ENCODE measurements around the gene AREL1. TPM values are rescaled to one million over a fixed set of nuclear protein-coding genes. Genes with fewer than 3 reads are reported as not detected.
"Not testable (repeated sequence)": the region's sequence is repeated elsewhere in the genome, so short reads cannot be mapped to it uniquely, and the experiment has no call there.

AREL1 gene, protein sequence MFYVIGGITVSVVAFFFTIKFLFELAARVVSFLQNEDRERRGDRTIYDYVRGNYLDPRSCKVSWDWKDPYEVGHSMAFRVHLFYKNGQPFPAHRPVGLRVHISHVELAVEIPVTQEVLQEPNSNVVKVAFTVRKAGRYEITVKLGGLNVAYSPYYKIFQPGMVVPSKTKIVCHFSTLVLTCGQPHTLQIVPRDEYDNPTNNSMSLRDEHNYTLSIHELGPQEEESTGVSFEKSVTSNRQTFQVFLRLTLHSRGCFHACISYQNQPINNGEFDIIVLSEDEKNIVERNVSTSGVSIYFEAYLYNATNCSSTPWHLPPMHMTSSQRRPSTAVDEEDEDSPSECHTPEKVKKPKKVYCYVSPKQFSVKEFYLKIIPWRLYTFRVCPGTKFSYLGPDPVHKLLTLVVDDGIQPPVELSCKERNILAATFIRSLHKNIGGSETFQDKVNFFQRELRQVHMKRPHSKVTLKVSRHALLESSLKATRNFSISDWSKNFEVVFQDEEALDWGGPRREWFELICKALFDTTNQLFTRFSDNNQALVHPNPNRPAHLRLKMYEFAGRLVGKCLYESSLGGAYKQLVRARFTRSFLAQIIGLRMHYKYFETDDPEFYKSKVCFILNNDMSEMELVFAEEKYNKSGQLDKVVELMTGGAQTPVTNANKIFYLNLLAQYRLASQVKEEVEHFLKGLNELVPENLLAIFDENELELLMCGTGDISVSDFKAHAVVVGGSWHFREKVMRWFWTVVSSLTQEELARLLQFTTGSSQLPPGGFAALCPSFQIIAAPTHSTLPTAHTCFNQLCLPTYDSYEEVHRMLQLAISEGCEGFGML
- total RNA-seq = 10 to 100 TPM; 33.8 to 95.6 (median 65.1) TPM

DNA sequence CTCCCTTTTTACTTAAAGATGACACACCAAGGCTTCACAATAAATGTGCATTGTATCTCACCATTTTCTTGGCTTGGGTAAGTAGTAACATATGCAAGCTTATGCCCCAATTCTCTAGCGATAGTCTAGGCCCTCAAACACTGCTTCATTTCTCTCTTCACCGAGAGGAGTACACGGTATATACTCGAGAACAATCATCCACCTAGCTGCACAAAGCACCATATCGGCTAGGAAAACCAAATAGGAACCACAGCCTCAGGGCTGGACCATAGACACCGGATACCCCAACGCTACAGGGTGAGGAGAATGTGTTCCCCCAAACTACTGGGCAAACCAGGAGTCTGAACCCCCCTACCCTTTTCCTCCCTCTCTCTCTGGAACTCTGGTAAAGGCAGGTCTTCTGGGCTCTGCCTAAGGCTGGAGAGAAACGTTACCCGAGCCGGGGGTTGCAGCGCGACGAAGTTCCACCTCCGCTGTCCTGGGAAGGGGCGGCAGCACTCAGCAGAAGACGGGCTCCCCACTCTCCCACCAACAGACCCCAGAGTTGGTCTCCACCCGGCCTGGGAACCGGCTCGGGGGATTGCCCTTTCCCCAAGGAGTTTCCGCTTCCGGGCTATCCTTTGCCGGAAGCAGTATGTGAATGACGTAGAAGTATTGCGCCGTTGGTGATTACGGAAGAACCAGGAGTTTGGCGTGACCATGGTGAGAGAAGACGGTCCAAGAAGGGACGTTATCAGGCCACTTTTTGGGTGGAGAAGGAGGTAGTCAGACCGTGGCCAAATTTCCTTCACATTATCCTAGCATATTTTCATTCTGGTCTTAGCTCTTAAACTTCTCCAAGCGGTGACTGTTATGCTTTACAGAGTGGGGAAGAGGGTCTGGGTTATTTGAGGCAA is at the start of gene AREL1, which contains the start of gene FCF1:
Gene AREL1 (minus strand): TSS at position 582 of the 896 bp plus-strand sequence. CDS start 27,465 bp downstream, outside the sequence.
Gene FCF1 (plus strand): TSS at position 646 of the 896 bp plus-strand sequence. CDS start 54 bp downstream, at position 700.
- DNase-seq = peak; percentile 71 to 92 (median 82)
- peak within 1 kb of the TSS; percentile 78 to 86 (median 82) for H3K27ac ChIP-seq
- no peaks in the 10 kb centered on the region for H3K27me3 ChIP-seq
- peak within 1 kb of the TSS; percentile 66 to 90 (median 78) for H3K4me3 ChIP-seq
- peaks cover 0 to 23% (median 0%) of the 10 kb centered on the region in 3 donors for H3K36me3 ChIP-seq
- no peaks in the 10 kb centered on the region for H3K9me3 ChIP-seq
- TF ChIP-seq, protein P1, sequence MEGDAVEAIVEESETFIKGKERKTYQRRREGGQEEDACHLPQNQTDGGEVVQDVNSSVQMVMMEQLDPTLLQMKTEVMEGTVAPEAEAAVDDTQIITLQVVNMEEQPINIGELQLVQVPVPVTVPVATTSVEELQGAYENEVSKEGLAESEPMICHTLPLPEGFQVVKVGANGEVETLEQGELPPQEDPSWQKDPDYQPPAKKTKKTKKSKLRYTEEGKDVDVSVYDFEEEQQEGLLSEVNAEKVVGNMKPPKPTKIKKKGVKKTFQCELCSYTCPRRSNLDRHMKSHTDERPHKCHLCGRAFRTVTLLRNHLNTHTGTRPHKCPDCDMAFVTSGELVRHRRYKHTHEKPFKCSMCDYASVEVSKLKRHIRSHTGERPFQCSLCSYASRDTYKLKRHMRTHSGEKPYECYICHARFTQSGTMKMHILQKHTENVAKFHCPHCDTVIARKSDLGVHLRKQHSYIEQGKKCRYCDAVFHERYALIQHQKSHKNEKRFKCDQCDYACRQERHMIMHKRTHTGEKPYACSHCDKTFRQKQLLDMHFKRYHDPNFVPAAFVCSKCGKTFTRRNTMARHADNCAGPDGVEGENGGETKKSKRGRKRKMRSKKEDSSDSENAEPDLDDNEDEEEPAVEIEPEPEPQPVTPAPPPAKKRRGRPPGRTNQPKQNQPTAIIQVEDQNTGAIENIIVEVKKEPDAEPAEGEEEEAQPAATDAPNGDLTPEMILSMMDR (IDR thresholded peaks at IDR 0.05) = peak in 1 of 6 experiments; percentile 16
- TF ChIP-seq POLR2A (IDR thresholded peaks at IDR 0.05) = peak; percentile 69 to 73
- peaks cover 0 to 29% (median 0%) of the 10 kb centered on the region in 4 donors for H3K4me1 ChIP-seq

DNA sequence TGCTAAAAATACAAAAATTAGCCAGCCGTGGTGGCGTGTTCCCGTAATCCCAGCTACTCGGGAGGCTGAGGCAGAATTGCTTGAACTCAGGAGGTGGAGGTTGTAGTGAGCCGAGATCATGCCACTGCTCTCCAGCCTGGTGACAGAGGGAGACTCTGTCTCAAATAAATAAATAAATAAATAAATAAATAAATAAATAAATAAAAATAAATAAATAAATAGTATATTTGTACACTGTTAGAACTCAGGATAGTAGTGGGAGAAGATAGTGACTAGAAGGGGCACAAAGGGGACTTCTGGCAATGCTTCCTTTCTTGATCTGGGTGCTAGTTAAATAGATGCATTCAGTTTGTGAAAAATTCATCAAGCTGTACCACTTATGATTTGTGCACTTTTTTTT is 45.6 kb upstream of the AREL1 start:
- not testable (repeated sequence) for H3K36me3 ChIP-seq, H3K4me3 ChIP-seq, H3K27me3 ChIP-seq, H3K27ac ChIP-seq, DNase-seq, H3K4me1 ChIP-seq, H3K9me3 ChIP-seq

DNA sequence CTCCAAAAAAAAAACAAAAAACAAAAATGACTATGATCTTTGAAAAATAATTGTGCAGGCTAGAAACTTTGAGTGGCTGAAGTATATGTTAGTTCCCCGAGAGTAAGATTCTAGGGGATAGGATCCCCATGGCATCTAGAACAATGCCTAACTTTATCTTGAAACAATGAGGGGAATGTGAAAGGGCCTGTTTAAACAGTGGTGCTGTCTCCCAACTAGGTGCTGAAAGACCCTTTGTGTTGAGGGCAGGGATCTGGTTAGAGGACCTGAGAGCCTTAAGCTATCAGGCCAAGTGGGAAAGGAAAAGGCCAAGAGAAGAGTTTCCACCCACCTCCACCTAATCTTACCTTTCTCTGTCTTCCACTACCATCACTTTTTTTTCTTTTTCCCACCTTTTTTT is 43.4 kb upstream of the AREL1 start:
- no peaks in the 10 kb centered on the region for H3K27me3 ChIP-seq
- H3K4me1 ChIP-seq = no peaks in the 10 kb centered on the region
- H3K4me3 ChIP-seq = no peak overlapping the region
- no peaks in the 10 kb centered on the region for H3K36me3 ChIP-seq
- no peak for DNase-seq
- no peak overlapping the region for H3K27ac ChIP-seq
- no peak for TF ChIP-seq POLR2A (IDR thresholded peaks at IDR 0.05)
- TF ChIP-seq, protein P1 (IDR thresholded peaks at IDR 0.05) = no peak
- H3K9me3 ChIP-seq = no peaks in the 10 kb centered on the region

DNA sequence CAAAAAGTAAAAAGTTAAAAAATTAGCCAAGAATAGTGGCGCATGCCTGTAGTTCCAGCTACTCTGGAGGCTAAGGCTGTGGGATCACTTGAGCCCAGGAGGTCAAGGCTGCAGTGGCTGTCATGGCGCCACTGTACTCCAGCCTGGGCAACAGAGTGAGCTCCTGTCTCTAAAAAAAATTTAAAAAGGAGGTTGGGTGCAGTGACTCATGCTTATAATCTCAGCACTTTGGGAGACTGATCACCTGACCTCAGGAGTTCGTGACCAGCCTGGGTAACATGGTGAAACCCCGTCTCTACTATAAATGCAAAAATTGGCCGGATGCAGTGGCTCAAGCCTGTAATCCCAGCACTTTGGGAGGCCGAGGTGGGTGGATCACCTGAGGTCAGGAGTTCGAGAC is 42.0 kb upstream of the AREL1 start:
- Histone ChIP-seq H3K36me3 (no peaks in the 10 kb centered on the region), H3K9me3 (no peaks in the 10 kb centered on the region), H3K4me3 (no peak overlapping the region), H3K27ac (no peak overlapping the region), H3K4me1 (no peaks in the 10 kb centered on the region), H3K27me3 (no peaks in the 10 kb centered on the region)
- no peak for DNase-seq
- TF ChIP-seq POLR2A (IDR thresholded peaks at IDR 0.05) = no peak
- TF ChIP-seq, protein P1 (IDR thresholded peaks at IDR 0.05) = no peak

DNA sequence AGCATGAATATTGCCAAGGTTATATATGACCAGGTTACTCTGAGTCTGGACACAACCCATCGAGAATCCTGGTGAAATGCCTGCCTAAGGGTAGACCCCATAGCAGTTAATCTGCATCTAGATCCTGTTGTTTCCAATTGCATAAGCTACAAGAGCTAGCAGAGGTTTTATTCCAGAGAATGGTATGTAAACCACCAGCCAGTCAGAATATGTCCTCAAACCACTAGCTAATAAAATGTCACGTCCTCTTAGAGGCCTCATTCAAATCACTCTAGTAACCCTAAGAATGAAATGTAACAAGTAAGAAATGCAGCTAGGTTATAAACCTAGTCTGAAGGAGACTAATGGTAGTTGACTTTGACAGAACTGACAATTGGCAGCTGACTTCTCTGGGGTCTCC is 41.3 kb upstream of the AREL1 start:
- TF ChIP-seq, protein P1 (IDR thresholded peaks at IDR 0.05) = no peak
- TF ChIP-seq POLR2A (IDR thresholded peaks at IDR 0.05) = no peak
- Histone ChIP-seq H3K9me3 (no peaks in the 10 kb centered on the region), H3K4me3 (no peak overlapping the region), H3K27ac (no peak overlapping the region), H3K4me1 (no peaks in the 10 kb centered on the region), H3K27me3 (no peaks in the 10 kb centered on the region), H3K36me3 (no peaks in the 10 kb centered on the region)
- no peak for DNase-seq

All from Peyer's patch (tissue), 4 donors.